Measurements from ENCODE around the gene TMEM217.

Gene TMEM217

DNA sequence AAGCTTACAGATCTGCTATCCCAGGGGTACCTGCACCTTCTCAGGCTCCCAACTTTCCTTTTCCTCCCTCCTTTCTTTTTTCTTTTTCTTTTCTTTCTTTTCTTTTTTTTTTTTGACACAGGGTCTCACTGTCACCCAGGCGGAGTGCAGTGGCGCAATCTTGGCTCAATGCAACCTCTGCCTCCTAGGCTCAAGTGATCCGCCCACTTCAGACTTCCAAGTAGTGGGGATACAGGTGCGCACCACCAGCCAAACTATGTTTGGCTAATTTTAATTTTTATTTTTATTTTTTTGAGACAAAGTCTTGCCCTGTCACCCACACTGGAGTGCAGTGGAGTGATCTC lies 52.0 kb downstream of the TMEM217 start:
- TF ChIP-seq SIN3A (IDR thresholded peaks at IDR 0.05; ENCODE audit: borderline replicate concordance, insufficient read depth, low read length) (no peak), FOXP2 (optimal IDR thresholded peaks at IDR 0.05; ENCODE audit: borderline replicate concordance, extremely low read depth, extremely low read length, insufficient read depth) (no peak), TAF1 (IDR thresholded peaks at IDR 0.05; ENCODE audit: borderline replicate concordance, insufficient read depth, low read length) (no peak), REST (IDR thresholded peaks at IDR 0.05; ENCODE audit: insufficient read depth in 1 of 2, low read depth in 2 of 2, low read length in 2 of 2) (no peak), POLR2AphosphoS5 (IDR thresholded peaks at IDR 0.05; ENCODE audit: low read depth, low read length) (no peak)

DNA sequence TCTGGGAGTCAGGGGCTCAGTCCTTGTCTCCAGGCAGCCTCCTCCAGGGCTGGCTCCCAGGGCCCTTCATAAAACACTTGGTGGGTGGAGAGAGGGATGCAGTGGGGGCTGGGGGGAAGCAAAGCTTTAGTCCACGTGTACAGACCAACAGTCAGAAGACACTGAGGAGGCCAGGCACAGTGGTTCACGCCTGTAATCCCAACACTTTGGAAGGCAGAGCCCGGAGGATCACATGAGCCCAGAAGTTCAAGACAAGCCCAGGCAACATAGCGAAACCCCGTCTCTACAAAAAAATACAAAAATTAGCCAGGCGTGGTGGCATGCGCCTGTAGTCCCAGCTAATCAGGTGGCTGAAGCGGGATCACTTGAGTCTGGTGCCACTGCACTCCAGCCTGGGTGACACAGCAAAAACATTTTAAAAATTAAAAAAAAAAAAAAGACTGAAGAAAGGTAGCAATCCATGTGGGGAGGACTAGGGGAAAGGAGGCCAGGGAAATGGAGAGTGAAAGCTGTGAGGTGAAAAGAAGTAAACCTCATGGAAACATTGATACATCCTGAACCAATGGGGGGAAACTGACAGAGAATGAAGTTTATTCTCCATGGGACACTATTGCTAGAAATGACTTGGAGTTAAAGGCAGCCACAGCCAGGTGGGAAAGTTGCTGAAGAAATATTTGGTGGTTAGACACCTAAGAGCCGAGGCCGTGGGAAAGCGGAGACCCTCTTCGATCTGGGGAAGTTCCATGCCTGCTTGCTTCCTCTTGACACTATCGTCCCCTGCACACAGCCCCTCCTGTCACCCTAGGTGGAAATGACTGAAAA lies 52.6 kb downstream of the TMEM217 start:
- TF ChIP-seq REST (IDR thresholded peaks at IDR 0.05; ENCODE audit: insufficient read depth in 1 of 2, low read depth in 2 of 2, low read length in 2 of 2) (no peak), FOXP2 (optimal IDR thresholded peaks at IDR 0.05; ENCODE audit: borderline replicate concordance, extremely low read depth, extremely low read length, insufficient read depth) (no peak), SIN3A (IDR thresholded peaks at IDR 0.05; ENCODE audit: borderline replicate concordance, insufficient read depth, low read length) (no peak), TAF1 (IDR thresholded peaks at IDR 0.05; ENCODE audit: borderline replicate concordance, insufficient read depth, low read length) (no peak), POLR2AphosphoS5 (IDR thresholded peaks at IDR 0.05; ENCODE audit: low read depth, low read length) (no peak)

GRCh38 chr6:37204014-37204751 lies 53.8 kb downstream of the TMEM217 start:
- TF ChIP-seq REST (IDR thresholded peaks at IDR 0.05; ENCODE audit: insufficient read depth in 1 of 2, low read depth in 2 of 2, low read length in 2 of 2) (no peak), TAF1 (IDR thresholded peaks at IDR 0.05; ENCODE audit: borderline replicate concordance, insufficient read depth, low read length) (no peak), POLR2AphosphoS5 (IDR thresholded peaks at IDR 0.05; ENCODE audit: low read depth, low read length) (no peak), FOXP2 (optimal IDR thresholded peaks at IDR 0.05; ENCODE audit: borderline replicate concordance, extremely low read depth, extremely low read length, insufficient read depth) (no peak), SIN3A (IDR thresholded peaks at IDR 0.05; ENCODE audit: borderline replicate concordance, insufficient read depth, low read length) (no peak)

- TF ChIP-seq TAF1 (IDR thresholded peaks at IDR 0.05; ENCODE audit: borderline replicate concordance, insufficient read depth, low read length) (no peak), REST (IDR thresholded peaks at IDR 0.05; ENCODE audit: insufficient read depth in 1 of 2, low read depth in 2 of 2, low read length in 2 of 2) (no peak)
Measured at GRCh38 chr6:37202788-37203491, 55.0 kb downstream of the TMEM217 start.
